H9 (cell line): ENCODE results near the gene PPAN. TPM values are rescaled to one million over a fixed set of nuclear protein-coding genes. Genes with fewer than 3 reads are reported as not detected.

Source experiments
- DNase-seq: peaks from one replicate; pipeline ENCODE4 v3.0.0-alpha.2; 2017
- H2AFZ ChIP-seq: one replicate; pipeline ENCODE4 v1.6.1; 2013; ENCODE audit warnings: mild to moderate bottlenecking, low read length, control low read depth, moderate library complexity
- H2AK5ac ChIP-seq: 2 replicates; pipeline ENCODE4 v1.6.1; 2013; ENCODE audit warnings: low read length, control low read depth, mixed read lengths; ENCODE audit not compliant: insufficient read length
- H2BK120ac ChIP-seq: one replicate; pipeline ENCODE4 v1.6.1; 2013; ENCODE audit warnings: low read depth, mild to moderate bottlenecking, low read length, control low read depth, inconsistent platforms; ENCODE audit not compliant: poor library complexity, severe bottlenecking
- H2BK12ac ChIP-seq: 2 replicates; pipeline ENCODE4 v1.6.1; 2013; ENCODE audit warnings: low read length, control low read depth, mixed read lengths, low read depth; ENCODE audit not compliant: insufficient read length
- H2BK15ac ChIP-seq: 2 replicates; pipeline ENCODE4 v1.6.1; 2013; ENCODE audit warnings: low read depth, low read length, control low read depth
- H2BK20ac ChIP-seq: one replicate; pipeline ENCODE4 v1.6.1; 2013; ENCODE audit warnings: low read depth, mild to moderate bottlenecking, low read length, control low read depth, inconsistent platforms; ENCODE audit not compliant: poor library complexity, severe bottlenecking
- H2BK5ac ChIP-seq: 2 replicates; pipeline ENCODE4 v1.6.1; 2013; ENCODE audit warnings: low read length, control low read depth, mixed read lengths; ENCODE audit not compliant: insufficient read length
- H3K14ac ChIP-seq: 2 replicates; pipeline ENCODE4 v1.6.1; 2013; ENCODE audit warnings: low read length, control low read depth; ENCODE audit not compliant: insufficient read depth
- H3K18ac ChIP-seq: 2 replicates; pipeline ENCODE4 v1.6.1; 2013; ENCODE audit warnings: low read depth, mild to moderate bottlenecking, mixed read lengths, low read length, control low read depth; ENCODE audit not compliant: insufficient read length
- H3K23ac ChIP-seq: 2 replicates; pipeline ENCODE4 v1.6.1; 2013; ENCODE audit warnings: low read length, control low read depth, mixed read lengths, low read depth; ENCODE audit not compliant: insufficient read length
- H3K23me2 ChIP-seq: 2 replicates; pipeline ENCODE4 v1.6.1; 2013; ENCODE audit warnings: low read depth, mild to moderate bottlenecking, mixed read lengths, low read length, control low read depth; ENCODE audit not compliant: insufficient read length, poor library complexity, severe bottlenecking
- H3K27ac ChIP-seq: 2 replicates; pipeline ENCODE4 v1.5.1; 2013; ENCODE audit warnings: low read length, control low read depth, mixed read lengths, low read depth; ENCODE audit not compliant: insufficient read length
- H3K27me3 ChIP-seq: 2 replicates; pipeline ENCODE4 v1.6.1; 2013; ENCODE audit warnings: low read length, control low read depth, inconsistent platforms; ENCODE audit not compliant: insufficient read depth
- H3K4ac ChIP-seq: 2 replicates; pipeline ENCODE4 v1.6.1; 2013; ENCODE audit warnings: low read depth, mild to moderate bottlenecking, control low read depth, inconsistent platforms, low read length, moderate library complexity
- H3K4me1 ChIP-seq: 2 replicates; pipeline ENCODE4 v1.6.1; 2013; ENCODE audit warnings: low read length, control low read depth, inconsistent platforms; ENCODE audit not compliant: insufficient read depth
- H3K4me2 ChIP-seq: 2 replicates; pipeline ENCODE4 v1.6.1; 2013; ENCODE audit warnings: low read length, control low read depth, mixed read lengths; ENCODE audit not compliant: insufficient read length, insufficient read depth
- H3K56ac ChIP-seq: 2 replicates; pipeline ENCODE4 v1.6.1; 2013; ENCODE audit warnings: low read depth, mild to moderate bottlenecking, mixed read lengths, low read length, control low read depth; ENCODE audit not compliant: insufficient read length
- H3K79me1 ChIP-seq: 2 replicates; pipeline ENCODE4 v1.6.1; 2013; ENCODE audit warnings: low read depth, mild to moderate bottlenecking, moderate library complexity, low read length, control low read depth, inconsistent platforms; ENCODE audit not compliant: insufficient read depth, poor library complexity, severe bottlenecking
- H3K79me2 ChIP-seq: 2 replicates; pipeline ENCODE4 v1.6.1; 2013; ENCODE audit warnings: low read length, control low read depth, inconsistent platforms; ENCODE audit not compliant: insufficient read depth
- H3K9ac ChIP-seq: 2 replicates; pipeline ENCODE4 v1.6.1; 2013; ENCODE audit warnings: low read length, control low read depth, mixed read lengths; ENCODE audit not compliant: insufficient read length; ENCODE audit errors: extremely low read depth
- H3K9me3 ChIP-seq: one replicate; pipeline ENCODE4 v1.6.1; 2013; ENCODE audit warnings: low read depth, low read length, inconsistent platforms; ENCODE audit not compliant: control insufficient read depth
- H3T11ph ChIP-seq: one replicate; pipeline ENCODE4 v1.6.1; 2013; ENCODE audit warnings: mild to moderate bottlenecking, low read length, control low read depth, inconsistent platforms
- H4K20me1 ChIP-seq: one replicate; pipeline ENCODE4 v1.6.1; 2013; ENCODE audit not compliant: control insufficient read depth, insufficient read length, insufficient read depth
- H4K5ac ChIP-seq: 2 replicates; pipeline ENCODE4 v1.6.1; 2013; ENCODE audit warnings: low read depth, mild to moderate bottlenecking, mixed read lengths, low read length, control low read depth; ENCODE audit not compliant: insufficient read length
- H4K8ac ChIP-seq: replicated peaks from 2 replicates; pipeline ENCODE4 v1.6.1; 2013; ENCODE audit warnings: low read length, control low read depth, mixed read lengths, low read depth; ENCODE audit not compliant: insufficient read length
- H4K91ac ChIP-seq: 2 replicates; pipeline ENCODE4 v1.6.1; 2013; ENCODE audit warnings: low read depth, mild to moderate bottlenecking, moderate library complexity, mixed read lengths, low read length, control low read depth; ENCODE audit not compliant: insufficient read length
- H3K27ac Mint-ChIP-seq, 3 experiments: 2 replicates in 2 of 3; 3 replicates in 1 of 3; pipeline ENCODE4 v1.8.0; 2020 to 2021; ENCODE audit warnings: mixed read lengths in 3 of 3, mild to moderate bottlenecking in 1 of 3, moderate library complexity in 1 of 3
- H3K27me3 Mint-ChIP-seq: 2 replicates; pipeline ENCODE4 v1.8.0; 2021; ENCODE audit warnings: low read depth, mild to moderate bottlenecking, moderate library complexity, mixed read lengths
- H3K36me3 Mint-ChIP-seq, 3 experiments: 2 replicates in 2 of 3; 3 replicates in 1 of 3; pipeline ENCODE4 v1.8.0; 2020 to 2021; ENCODE audit warnings: low read depth in 3 of 3, mixed read lengths in 3 of 3; ENCODE audit not compliant: insufficient read depth in 1 of 3
- H3K4me1 Mint-ChIP-seq, 2 experiments: 2 replicates each; pipeline ENCODE4 v1.8.0; 2020; ENCODE audit warnings: mixed read lengths in 2 of 2
- H3K4me3 Mint-ChIP-seq, 2 experiments: 2 replicates in 1 of 2; 3 replicates in 1 of 2; pipeline ENCODE4 v1.8.0; 2020 to 2021; ENCODE audit warnings: mild to moderate bottlenecking in 2 of 2, mixed read lengths in 2 of 2, moderate library complexity in 1 of 2
- H3K9me3 Mint-ChIP-seq, 2 experiments: 2 replicates in 1 of 2; 3 replicates in 1 of 2; pipeline ENCODE4 v1.8.0; 2020; ENCODE audit warnings: mild to moderate bottlenecking in 2 of 2, mixed read lengths in 2 of 2, moderate library complexity in 1 of 2
- CTCF ChIP-seq: fragments of 200-600 bp; sonication (generic); conservative IDR thresholded peaks from 3 replicates; pipeline ENCODE4 v1.8.0; 2021; ENCODE audit warnings: antibody characterized with exemption, mild to moderate bottlenecking
- WGBS: extraction: QIAGEN DNeasy Blood & Tissue Kit; methylation state at CpG from one replicate; pipeline ENCODE4 v1.1.7; 2013; ENCODE audit warnings: missing lambda C conversion rate, low lambda C conversion rate, mixed read lengths; ENCODE audit not compliant: insufficient read length; ENCODE audit errors: extremely low coverage; 5-methylcytosine and 5-hydroxymethylcytosine counted together
- total RNA-seq: library from RNA; stranded (reverse); gene quantifications from 2 replicates; pipeline ENCODE4 v1.2.1, GENCODE V29; 2021

PPAN gene
- total RNA-seq, 1 experiment from 2014 or later = 157 TPM

- TF ChIP-seq CTCF = no peak
- Histone ChIP-seq H2BK12ac (no peak overlapping the region), H3K27ac (no peak overlapping the region), H3K4me1 (no peaks in the 10 kb centered on the region; the same call in 1 of the 2 replicates), H2BK120ac (no peak overlapping the region), H3K79me1 (no peaks in the 10 kb centered on the region), H3K56ac (no peak overlapping the region), H4K20me1 (no peaks in the 10 kb centered on the region), H2BK5ac (no peak overlapping the region), H3K4ac (no peak overlapping the region), H3K23ac (no peak overlapping the region), H2AFZ (no peak overlapping the region), H3K9ac (no peak overlapping the region), H2AK5ac (no peak overlapping the region), H2BK15ac (0 out of 2 replicates have a peak overlapping the region, but pooled peaks have one; percentile 31), H3K9me3 (no peaks in the 10 kb centered on the region), H4K5ac (no peak overlapping the region), H3K14ac (peak overlapping the region; percentile 65; the same call in 1 of the 2 replicates), H3T11ph (no peak overlapping the region), H4K91ac (no peak overlapping the region), H4K8ac (no peak overlapping the region), H2BK20ac (no peak overlapping the region), H3K27me3 (no peaks in the 10 kb centered on the region), H3K18ac (no peak overlapping the region), H3K4me2 (no peak overlapping the region), H3K23me2 (peaks cover 7% of the 10 kb centered on the region), H3K79me2 (peaks cover 7% of the 10 kb centered on the region; the same call in 1 of the 2 replicates)
- Mint-ChIP-seq H3K27me3 (peaks cover 2% of the 10 kb centered on the region; the same call in 1 of the 2 replicates), H3K36me3 (peaks cover 31 to 40% (median 39%) of the 10 kb centered on the region in 3 experiments), H3K4me1 (peaks cover 4 to 17% of the 10 kb centered on the region in 2 experiments; a peak in 3 of 4 replicates), H3K9me3 (no peaks in the 10 kb centered on the region; a peak in 1 of 5 replicates), H3K4me3 (peak overlapping the region; percentile 90 to 94), H3K27ac (no peak overlapping the region)
- WGBS = no CpG with 5 or more reads among the region's 16 CpGs
- no peak for DNase-seq
Observed at GRCh38 chr19:10105509-10106099, 558 bp upstream of the PPAN start.
